GM23338 (cell line): ENCODE measurements around the gene RELL1. TPM values are rescaled to one million over a fixed set of nuclear protein-coding genes. Genes with fewer than 3 reads are reported as not detected.

ENCODE experiments used
- ATAC-seq: fragments of 200-7000 bp; cut with Tn5 transposase; 3 replicates; pipeline ENCODE4 v1.9.1; 2020
- DNase-seq: peaks from one replicate; pipeline ENCODE4 v3.0.0-alpha.2; 2015; ENCODE audit warnings: low spot score
- H2AFZ ChIP-seq: fragments of 200-600 bp; sonication (generic); 2 replicates; pipeline ENCODE4 v1.8.0; 2016; ENCODE audit warnings: antibody characterized with exemption, mild to moderate bottlenecking, moderate library complexity
- H3F3A ChIP-seq: fragments of 200-600 bp; sonication (generic); replicated peaks from 2 replicates; pipeline ENCODE4 v1.8.0; 2017; ENCODE audit warnings: antibody characterized with exemption, mixed run types, low read depth
- H3K27ac ChIP-seq: fragments of 200-600 bp; sonication (generic); 2 replicates; pipeline ENCODE4 v1.6.1; 2016; ENCODE audit warnings: low read depth
- H3K27me3 ChIP-seq: fragments of 200-600 bp; sonication (generic); 2 replicates; pipeline ENCODE4 v1.8.0; 2016; ENCODE audit warnings: mild to moderate bottlenecking, mixed run types, moderate library complexity; ENCODE audit not compliant: insufficient read depth
- H3K36me3 ChIP-seq: fragments of 200-600 bp; sonication (generic); 2 replicates; pipeline ENCODE4 v1.8.0; 2016; ENCODE audit warnings: mild to moderate bottlenecking; ENCODE audit not compliant: insufficient read depth
- H3K4me1 ChIP-seq: fragments of 200-600 bp; sonication (generic); 2 replicates; pipeline ENCODE4 v1.8.0; 2016; ENCODE audit warnings: mild to moderate bottlenecking, moderate library complexity; ENCODE audit not compliant: insufficient read depth
- H3K4me2 ChIP-seq: fragments of 200-600 bp; sonication (generic); 2 replicates; pipeline ENCODE4 v1.7.1; 2017; ENCODE audit warnings: mixed run types
- H3K4me3 ChIP-seq: fragments of 200-600 bp; sonication (generic); 2 replicates; pipeline ENCODE4 v1.6.1; 2016; ENCODE audit warnings: mixed run types
- H3K79me2 ChIP-seq: fragments of 200-600 bp; sonication (generic); replicated peaks from 2 replicates; pipeline ENCODE4 v1.8.0; 2017; ENCODE audit warnings: mild to moderate bottlenecking; ENCODE audit not compliant: insufficient read depth
- H3K9me2 ChIP-seq: fragments of 200-600 bp; sonication (generic); 2 replicates; pipeline ENCODE4 v1.8.0; 2017; ENCODE audit not compliant: insufficient read depth
- H4K20me1 ChIP-seq: fragments of 200-600 bp; sonication (generic); replicated peaks from 2 replicates; pipeline ENCODE4 v1.8.0; 2017; ENCODE audit warnings: mild to moderate bottlenecking; ENCODE audit not compliant: insufficient read depth
- H3K27ac Mint-ChIP-seq: 2 replicates; pipeline ENCODE4 v1.8.0; 2020; ENCODE audit warnings: inconsistent platforms, mild to moderate bottlenecking, moderate library complexity, mixed read lengths
- H3K27me3 Mint-ChIP-seq: 3 replicates; pipeline ENCODE4 v1.8.0; 2022; ENCODE audit warnings: low read depth, mild to moderate bottlenecking, moderate library complexity, mixed read lengths, inconsistent platforms; ENCODE audit not compliant: insufficient read depth, poor library complexity
- H3K36me3 Mint-ChIP-seq: 3 replicates; pipeline ENCODE4 v1.8.0; 2021; ENCODE audit warnings: low read depth, mild to moderate bottlenecking, inconsistent platforms, moderate library complexity, mixed read lengths
- H3K4me1 Mint-ChIP-seq: 3 replicates; pipeline ENCODE4 v1.8.0; 2020; ENCODE audit warnings: mild to moderate bottlenecking, inconsistent platforms, mixed read lengths
- H3K4me3 Mint-ChIP-seq: 3 replicates; pipeline ENCODE4 v1.8.0; 2021; ENCODE audit warnings: moderate library complexity, mild to moderate bottlenecking, inconsistent platforms, mixed read lengths
- H3K9me3 Mint-ChIP-seq: 3 replicates; pipeline ENCODE4 v1.8.0; 2020; ENCODE audit warnings: moderate library complexity, mild to moderate bottlenecking, inconsistent platforms, mixed read lengths
- EZH2 ChIP-seq: fragments of 200-600 bp; sonication (generic); IDR thresholded peaks from one replicate; pipeline ENCODE4 v1.8.0; 2017; ENCODE audit warnings: antibody characterized with exemption, mild to moderate bottlenecking, low read depth; ENCODE audit not compliant: unreplicated experiment
- EZH2phosphoT487 ChIP-seq: fragments of 200-600 bp; sonication (generic); IDR thresholded peaks from one replicate; pipeline ENCODE4 v1.8.1; 2018; ENCODE audit warnings: antibody characterized with exemption; ENCODE audit not compliant: unreplicated experiment
- POLR2AphosphoS5 ChIP-seq: IDR thresholded peaks from 2 replicates; pipeline ENCODE4 v1.6.1; 2016; ENCODE audit warnings: antibody characterized with exemption, low read depth
- REST ChIP-seq: IDR thresholded peaks from one replicate; pipeline ENCODE4 v1.6.1; 2018; ENCODE audit warnings: antibody characterized with exemption; ENCODE audit not compliant: unreplicated experiment
- ZNF462 ChIP-seq: fragments of 250-450 bp; sonication (Bioruptor Pico); IDR thresholded peaks from 2 replicates; pipeline ENCODE4 v1.5.0; 2020; ENCODE audit warnings: mild to moderate bottlenecking, moderate library complexity
- polyA plus RNA-seq: library from polyadenylated mRNA; unstranded; fragments of >200 nt; fragmentation: Nextera tagmentation; extraction: Ambion mirVana; gene quantifications from 2 replicates; pipeline ENCODE4 v1.2.1, GENCODE V29; 2016
- total RNA-seq: library from RNA; depleted of rRNA; stranded (reverse); fragments of >200 nt; shearing (Covaris generic); gene quantifications from 2 replicates; pipeline ENCODE4 v1.2.3, GENCODE V29; 2014
- TF ChIP-seq, protein P1 (sequence below), 2 experiments: fragments of 200-600 bp in 1 of 2; sonication (generic) in 1 of 2; conservative IDR thresholded peaks; 2 replicates each; pipeline versions ENCODE4 v1.5.1 to v1.6.1; 2016 to 2017; ENCODE audit warnings: antibody characterized with exemption in 2 of 2, low read depth in 2 of 2, mild to moderate bottlenecking in 2 of 2, moderate library complexity in 1 of 2
- TF ChIP-seq, protein P2 (sequence below): IDR thresholded peaks from 2 replicates; pipeline ENCODE4 v1.6.1; 2016; ENCODE audit warnings: antibody characterized with exemption

RELL1 gene
- total and polyA plus RNA-seq, 2 experiments from 2014 or later = 2.8 to 28.5 TPM

DNA sequence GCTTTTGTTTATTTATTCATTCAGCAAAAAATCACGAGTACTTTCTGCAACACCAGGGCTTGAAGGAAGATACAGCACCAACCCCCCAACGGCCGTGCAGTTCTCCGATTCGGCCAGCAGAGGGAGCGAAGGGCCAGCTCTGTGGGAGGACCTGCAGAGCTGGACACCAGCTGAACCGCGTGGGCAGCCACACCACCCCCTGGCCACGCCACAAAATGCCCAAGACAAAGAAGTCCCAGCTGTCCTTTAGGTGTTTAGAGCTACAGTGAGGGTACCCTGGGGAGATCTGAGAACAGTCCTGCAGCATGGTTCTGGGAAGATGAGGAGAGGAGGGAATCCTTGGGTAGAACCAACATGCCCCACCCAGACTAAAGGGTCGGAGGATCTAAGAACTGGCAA, 83.1 kb downstream of the RELL1 start:
- Mint-ChIP-seq H3K9me3 (no peaks in the 10 kb centered on the region), H3K4me1 (peaks cover 20% of the 10 kb centered on the region), H3K36me3 (0 out of 3 replicates have a peak, but pooled peaks cover 1% of the 10 kb centered on the region), H3K4me3 (no peak overlapping the region), H3K27ac (no peak overlapping the region), H3K27me3 (no peaks in the 10 kb centered on the region)
- no peaks in the 10 kb centered on the region for H3F3A ChIP-seq
- no peaks in the 10 kb centered on the region for H3K79me2 ChIP-seq
- peak; percentile 79 for DNase-seq
- TF ChIP-seq, protein P1, sequence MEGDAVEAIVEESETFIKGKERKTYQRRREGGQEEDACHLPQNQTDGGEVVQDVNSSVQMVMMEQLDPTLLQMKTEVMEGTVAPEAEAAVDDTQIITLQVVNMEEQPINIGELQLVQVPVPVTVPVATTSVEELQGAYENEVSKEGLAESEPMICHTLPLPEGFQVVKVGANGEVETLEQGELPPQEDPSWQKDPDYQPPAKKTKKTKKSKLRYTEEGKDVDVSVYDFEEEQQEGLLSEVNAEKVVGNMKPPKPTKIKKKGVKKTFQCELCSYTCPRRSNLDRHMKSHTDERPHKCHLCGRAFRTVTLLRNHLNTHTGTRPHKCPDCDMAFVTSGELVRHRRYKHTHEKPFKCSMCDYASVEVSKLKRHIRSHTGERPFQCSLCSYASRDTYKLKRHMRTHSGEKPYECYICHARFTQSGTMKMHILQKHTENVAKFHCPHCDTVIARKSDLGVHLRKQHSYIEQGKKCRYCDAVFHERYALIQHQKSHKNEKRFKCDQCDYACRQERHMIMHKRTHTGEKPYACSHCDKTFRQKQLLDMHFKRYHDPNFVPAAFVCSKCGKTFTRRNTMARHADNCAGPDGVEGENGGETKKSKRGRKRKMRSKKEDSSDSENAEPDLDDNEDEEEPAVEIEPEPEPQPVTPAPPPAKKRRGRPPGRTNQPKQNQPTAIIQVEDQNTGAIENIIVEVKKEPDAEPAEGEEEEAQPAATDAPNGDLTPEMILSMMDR (conservative IDR thresholded peaks at IDR 0.05; ENCODE audit: low read depth in 2 of 2) = peak; percentile 90 to 93
- TF ChIP-seq ZNF462 (CRISPR knock-in tag) (no peak), REST (no peak), EZH2phosphoT487 (no peak), EZH2 (no peak), POLR2AphosphoS5 (no peak)
- TF ChIP-seq, protein P2, sequence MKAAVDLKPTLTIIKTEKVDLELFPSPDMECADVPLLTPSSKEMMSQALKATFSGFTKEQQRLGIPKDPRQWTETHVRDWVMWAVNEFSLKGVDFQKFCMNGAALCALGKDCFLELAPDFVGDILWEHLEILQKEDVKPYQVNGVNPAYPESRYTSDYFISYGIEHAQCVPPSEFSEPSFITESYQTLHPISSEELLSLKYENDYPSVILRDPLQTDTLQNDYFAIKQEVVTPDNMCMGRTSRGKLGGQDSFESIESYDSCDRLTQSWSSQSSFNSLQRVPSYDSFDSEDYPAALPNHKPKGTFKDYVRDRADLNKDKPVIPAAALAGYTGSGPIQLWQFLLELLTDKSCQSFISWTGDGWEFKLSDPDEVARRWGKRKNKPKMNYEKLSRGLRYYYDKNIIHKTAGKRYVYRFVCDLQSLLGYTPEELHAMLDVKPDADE = no peak
- no peak overlapping the region; the same call in 1 of the 2 replicates for H2AFZ ChIP-seq
- H3K27me3 ChIP-seq = no peaks in the 10 kb centered on the region
- H3K4me2 ChIP-seq = no peak overlapping the region
- H3K27ac ChIP-seq = no peak overlapping the region
- peak; percentile 94 for ATAC-seq
- no peaks in the 10 kb centered on the region for H4K20me1 ChIP-seq
- no peak overlapping the region for H3K4me3 ChIP-seq
- no peaks in the 10 kb centered on the region for H3K4me1 ChIP-seq
- no peaks in the 10 kb centered on the region for H3K36me3 ChIP-seq
- no peaks in the 10 kb centered on the region; the same call in 1 of the 2 replicates for H3K9me2 ChIP-seq
